GM19438 (cell line): ENCODE measurements around the gene ATF7IP.

Source experiments
- ATAC-seq: cut with Tn5 transposase; IDR thresholded peaks from one replicate; pipeline ENCODE4 v1.9.1; 2021; ENCODE audit warnings: low read depth; ENCODE audit not compliant: unreplicated experiment

The ATF7IP gene

GRCh38 chr12:14473707-14474287 is 108.3 kb downstream of the ATF7IP start:
- no peak for ATAC-seq

- ATAC-seq: no peak
Measured at GRCh38 chr12:14479004-14479403, 113.5 kb downstream of the ATF7IP start.

GRCh38 chr12:14481201-14481600 is 115.7 kb downstream of the ATF7IP start:
- ATAC-seq: no peak

- ATAC-seq: no peak
Measured at GRCh38 chr12:14482361-14482760, 116.9 kb downstream of the ATF7IP start.

- no peak for ATAC-seq
Measured at GRCh38 chr12:14482886-14483285, 117.4 kb downstream of the ATF7IP start.

- ATAC-seq: no peak
Measured at GRCh38 chr12:14495326-14495725, 129.8 kb downstream of the ATF7IP start.

GRCh38 chr12:14505626-14506596 is 140.4 kb downstream of the ATF7IP start:
- no peak for ATAC-seq

- no peak for ATAC-seq
Measured at GRCh38 chr12:14510574-14510973, 145.1 kb downstream of the ATF7IP start.

- ATAC-seq: no peak
Measured at GRCh38 chr12:14514154-14514842, 148.8 kb downstream of the ATF7IP start.

- no peak for ATAC-seq
Measured at GRCh38 chr12:14514946-14515345, 149.5 kb downstream of the ATF7IP start.

GRCh38 chr12:14521822-14522221 is 156.3 kb downstream of the ATF7IP start:
- no peak for ATAC-seq

- ATAC-seq: no peak
Measured at GRCh38 chr12:14525964-14526363, 160.5 kb downstream of the ATF7IP start.

GRCh38 chr12:14532152-14532551 is 166.7 kb downstream of the ATF7IP start:
- no peak for ATAC-seq

- no peak for ATAC-seq
Measured at GRCh38 chr12:14537088-14537487, 171.6 kb downstream of the ATF7IP start.

GRCh38 chr12:14540801-14541462 is 175.4 kb downstream of the ATF7IP start:
- no peak for ATAC-seq

GRCh38 chr12:14545144-14546124 is 180.0 kb downstream of the ATF7IP start:
- no peak for ATAC-seq

- ATAC-seq: no peak
Measured at GRCh38 chr12:14547571-14547970, 182.1 kb downstream of the ATF7IP start.

- ATAC-seq: no peak
Measured at GRCh38 chr12:14548609-14549008, 183.1 kb downstream of the ATF7IP start.
